Non-pigmented ciliary epithelial cell (primary cell): ENCODE measurements around the gene IKBKE.

Experiments
- DNase-seq: peaks from one replicate; pipeline ENCODE4 v3.0.0-alpha.2; 2010; ENCODE audit warnings: low read depth

The IKBKE gene

GRCh38 chr1:206544562-206545257 is 74.4 kb downstream of the IKBKE start:
- no peak for DNase-seq

- no peak for DNase-seq
These were observed 75.1 kb downstream of the IKBKE start for GRCh38 chr1:206545351-206545750.
